Neural crest cell (in vitro differentiated cells): Measurements from ENCODE around the gene BDKRB2. TPM values are rescaled to one million over a fixed set of nuclear protein-coding genes. Genes with fewer than 3 reads are reported as not detected.

Source experiments
- DNase-seq: peaks from one replicate; pipeline ENCODE4 v3.0.0; 2021; ENCODE audit warnings: low read depth, mixed read lengths, low spot score
- H3K27ac Mint-ChIP-seq: one replicate; pipeline ENCODE4 v1.8.0; 2021; ENCODE audit warnings: mild to moderate bottlenecking, mixed read lengths; ENCODE audit not compliant: unreplicated experiment
- H3K27me3 Mint-ChIP-seq: 2 replicates; pipeline ENCODE4 v1.8.0; 2021; ENCODE audit warnings: low read depth, mild to moderate bottlenecking, mixed read lengths
- H3K36me3 Mint-ChIP-seq: 2 replicates; pipeline ENCODE4 v1.8.0; 2021; ENCODE audit warnings: low read depth, mild to moderate bottlenecking, mixed read lengths
- H3K4me1 Mint-ChIP-seq: 2 replicates; pipeline ENCODE4 v1.8.0; 2021; ENCODE audit warnings: mixed read lengths
- H3K4me3 Mint-ChIP-seq: one replicate; pipeline ENCODE4 v1.8.0; 2021; ENCODE audit warnings: mild to moderate bottlenecking, mixed read lengths
- H3K9me3 Mint-ChIP-seq: 2 replicates; pipeline ENCODE4 v1.8.0; 2021; ENCODE audit warnings: mixed read lengths
- total RNA-seq: library from RNA; stranded (reverse); gene quantifications from 2 replicates; pipeline ENCODE4 v1.2.1, GENCODE V29; 2021
- TF ChIP-seq, protein P1 (sequence below): fragments of 200-600 bp; sonication (generic); conservative IDR thresholded peaks from 2 replicates; pipeline ENCODE4 v1.5.0; 2021; ENCODE audit warnings: antibody characterized with exemption, mild to moderate bottlenecking

The BDKRB2 gene
- total RNA-seq, 1 donor from 2014 or later = 0.09 TPM

DNA sequence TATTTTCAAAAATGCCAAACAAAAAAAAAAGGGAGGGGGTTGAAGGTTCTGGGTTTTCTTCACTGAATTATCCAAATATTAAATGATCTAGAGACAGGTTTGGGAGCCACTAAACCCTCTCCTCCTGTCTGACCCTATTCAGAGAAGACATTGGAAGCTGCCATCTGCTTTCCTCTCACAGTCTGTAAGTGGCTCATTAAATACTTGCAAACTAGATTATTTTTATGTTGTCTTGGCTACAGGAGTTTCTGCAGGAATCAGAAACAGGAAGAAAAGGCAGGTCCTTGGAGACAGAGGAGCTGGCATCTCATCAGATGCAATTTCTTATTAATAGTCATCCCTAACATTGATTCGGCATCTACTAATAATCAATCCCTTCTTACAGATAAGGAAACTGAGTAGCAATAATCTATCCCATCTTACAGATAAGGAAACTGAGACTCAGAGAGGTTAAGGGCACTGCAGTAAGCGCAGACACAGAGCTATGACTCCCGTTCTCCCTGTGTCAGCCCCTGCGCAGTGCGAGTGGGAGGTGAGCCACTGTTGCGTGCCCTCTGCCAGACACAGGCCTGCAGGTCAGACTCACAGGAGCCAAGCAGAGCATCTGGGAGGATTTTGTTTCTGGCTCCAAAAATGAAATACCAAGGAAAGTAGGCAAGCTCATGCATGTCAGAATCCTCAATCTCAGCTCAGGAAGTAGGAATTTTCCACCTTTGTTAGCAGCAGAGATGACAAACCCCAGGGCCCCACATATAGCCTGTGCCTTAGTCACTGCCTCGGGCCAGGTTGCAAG lies 11.0 kb downstream of the BDKRB2 start:
- no peaks in the 10 kb centered on the region for H3K4me1 Mint-ChIP-seq
- H3K27ac Mint-ChIP-seq = no peak overlapping the region
- no peaks in the 10 kb centered on the region for H3K9me3 Mint-ChIP-seq
- H3K36me3 Mint-ChIP-seq = no peaks in the 10 kb centered on the region
- peaks cover 7% of the 10 kb centered on the region for H3K27me3 Mint-ChIP-seq
- no peak for DNase-seq
- no peak overlapping the region for H3K4me3 Mint-ChIP-seq
- TF ChIP-seq, protein P1, sequence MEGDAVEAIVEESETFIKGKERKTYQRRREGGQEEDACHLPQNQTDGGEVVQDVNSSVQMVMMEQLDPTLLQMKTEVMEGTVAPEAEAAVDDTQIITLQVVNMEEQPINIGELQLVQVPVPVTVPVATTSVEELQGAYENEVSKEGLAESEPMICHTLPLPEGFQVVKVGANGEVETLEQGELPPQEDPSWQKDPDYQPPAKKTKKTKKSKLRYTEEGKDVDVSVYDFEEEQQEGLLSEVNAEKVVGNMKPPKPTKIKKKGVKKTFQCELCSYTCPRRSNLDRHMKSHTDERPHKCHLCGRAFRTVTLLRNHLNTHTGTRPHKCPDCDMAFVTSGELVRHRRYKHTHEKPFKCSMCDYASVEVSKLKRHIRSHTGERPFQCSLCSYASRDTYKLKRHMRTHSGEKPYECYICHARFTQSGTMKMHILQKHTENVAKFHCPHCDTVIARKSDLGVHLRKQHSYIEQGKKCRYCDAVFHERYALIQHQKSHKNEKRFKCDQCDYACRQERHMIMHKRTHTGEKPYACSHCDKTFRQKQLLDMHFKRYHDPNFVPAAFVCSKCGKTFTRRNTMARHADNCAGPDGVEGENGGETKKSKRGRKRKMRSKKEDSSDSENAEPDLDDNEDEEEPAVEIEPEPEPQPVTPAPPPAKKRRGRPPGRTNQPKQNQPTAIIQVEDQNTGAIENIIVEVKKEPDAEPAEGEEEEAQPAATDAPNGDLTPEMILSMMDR = no peak

DNA sequence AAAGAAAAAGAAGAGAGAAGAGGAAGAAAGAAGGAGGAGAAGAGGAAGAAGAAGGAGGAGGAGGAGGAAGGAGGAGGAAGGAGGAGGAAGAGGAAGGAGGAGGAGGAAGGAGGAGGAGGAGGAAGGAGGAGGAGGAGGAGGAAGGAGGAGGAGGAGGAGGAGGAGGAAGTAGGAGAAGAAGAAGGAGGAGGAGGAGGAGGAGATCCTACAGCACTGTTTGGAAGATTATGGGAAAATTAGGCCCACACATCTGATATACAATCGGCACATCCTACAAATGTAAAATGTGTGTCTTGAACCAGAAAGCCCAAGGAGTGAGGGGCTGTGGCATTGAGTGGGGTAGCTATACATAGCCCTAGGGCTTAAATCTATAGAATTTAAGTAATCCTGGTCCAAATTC lies 12.0 kb downstream of the BDKRB2 start:
- H3K27me3 Mint-ChIP-seq = peaks cover 7% of the 10 kb centered on the region
- no peaks in the 10 kb centered on the region for H3K9me3 Mint-ChIP-seq
- H3K4me3 Mint-ChIP-seq = no peak overlapping the region
- no peak overlapping the region for H3K27ac Mint-ChIP-seq
- TF ChIP-seq, protein P1 = no peak
- H3K4me1 Mint-ChIP-seq = no peaks in the 10 kb centered on the region
- DNase-seq = no peak
- H3K36me3 Mint-ChIP-seq = no peaks in the 10 kb centered on the region

DNA sequence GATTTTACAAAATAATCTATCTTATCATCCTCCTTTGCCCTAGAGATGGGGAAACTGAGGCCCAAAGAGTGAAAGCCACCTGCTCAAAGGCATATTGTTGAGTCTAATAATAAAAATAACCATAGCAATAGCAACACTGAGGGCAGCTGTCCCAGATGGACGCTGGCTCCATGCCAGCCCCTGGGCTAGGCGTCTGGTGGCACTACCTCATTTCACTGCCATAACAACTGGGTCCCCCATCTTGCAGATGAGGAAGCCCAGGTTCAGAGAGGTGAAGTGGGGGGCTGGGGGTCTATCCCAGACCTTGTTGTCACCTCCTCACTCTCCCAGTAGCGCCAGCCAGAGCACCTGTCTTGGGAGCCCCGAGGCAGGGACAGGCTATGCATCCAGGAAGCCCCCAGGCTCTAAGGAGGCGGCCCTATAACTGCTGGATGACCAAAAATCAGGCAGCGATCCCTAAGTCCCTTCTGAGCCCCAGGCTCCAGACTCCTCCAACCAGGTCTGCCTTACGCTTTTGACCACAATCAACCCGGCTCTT lies 12.8 kb downstream of the BDKRB2 start:
- Mint-ChIP-seq H3K4me3 (no peak overlapping the region), H3K27ac (no peak overlapping the region), H3K36me3 (no peaks in the 10 kb centered on the region), H3K27me3 (peaks cover 7% of the 10 kb centered on the region), H3K4me1 (no peaks in the 10 kb centered on the region), H3K9me3 (no peaks in the 10 kb centered on the region)
- no peak for DNase-seq
- TF ChIP-seq, protein P1 = no peak

DNA sequence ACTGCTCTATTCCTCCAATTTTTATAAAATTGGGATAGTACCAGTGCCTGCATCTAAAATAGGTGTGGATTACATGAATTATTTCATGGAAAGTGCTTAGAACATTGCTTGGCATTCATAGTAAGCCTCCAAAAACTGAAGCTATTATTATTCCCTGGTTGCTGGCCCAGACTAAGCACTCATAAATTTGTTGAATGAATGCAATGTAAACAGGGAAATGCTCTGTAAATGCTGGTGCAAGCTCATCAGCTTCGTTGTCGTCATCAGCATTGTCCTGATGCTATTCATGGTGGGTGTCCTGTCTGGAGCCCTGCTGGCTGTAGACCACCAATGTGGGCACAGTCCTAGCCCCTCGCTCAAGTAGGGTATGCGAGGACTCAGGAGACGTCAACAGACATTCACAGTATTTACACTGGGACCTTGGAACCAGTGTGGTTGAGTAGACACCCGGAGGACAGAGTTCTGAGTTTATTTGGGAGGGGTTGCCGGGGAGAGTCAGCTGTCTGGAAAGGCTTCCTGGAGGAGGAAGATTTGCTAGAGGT lies 16.5 kb downstream of the BDKRB2 start:
- Mint-ChIP-seq H3K9me3 (no peaks in the 10 kb centered on the region), H3K27me3 (no peaks in the 10 kb centered on the region), H3K36me3 (no peaks in the 10 kb centered on the region), H3K4me3 (no peak overlapping the region), H3K4me1 (no peaks in the 10 kb centered on the region), H3K27ac (no peak overlapping the region)
- TF ChIP-seq, protein P1 = no peak
- no peak for DNase-seq

DNA sequence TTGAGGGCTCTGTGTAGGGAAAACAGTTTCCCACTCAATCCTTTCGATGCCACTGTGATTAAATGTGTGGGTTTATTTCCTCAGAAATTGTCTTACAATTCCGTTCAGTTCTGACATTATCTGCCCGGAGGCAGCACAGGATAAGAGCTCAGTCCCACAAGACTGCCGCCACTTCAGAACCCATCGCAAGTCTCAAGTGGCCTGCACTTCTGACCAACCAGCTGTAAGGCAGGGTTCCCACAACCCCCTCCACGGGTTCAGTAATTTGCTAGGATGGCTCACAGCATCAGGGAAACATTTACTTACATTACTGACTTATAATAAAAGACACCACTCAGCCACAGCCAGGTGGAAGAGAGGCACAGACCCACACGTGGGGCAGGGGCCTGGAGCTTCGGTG lies 17.2 kb downstream of the BDKRB2 start:
- H3K9me3 Mint-ChIP-seq = no peaks in the 10 kb centered on the region
- H3K27ac Mint-ChIP-seq = no peak overlapping the region
- no peaks in the 10 kb centered on the region for H3K27me3 Mint-ChIP-seq
- DNase-seq = no peak
- H3K36me3 Mint-ChIP-seq = no peaks in the 10 kb centered on the region
- TF ChIP-seq, protein P1 = no peak
- no peak overlapping the region for H3K4me3 Mint-ChIP-seq
- H3K4me1 Mint-ChIP-seq = no peaks in the 10 kb centered on the region
